ENCODE data around the gene APOO.
A peak's percentile ranks its signal among the peaks of the same experiment; 100 is the strongest.

Gene APOO

GRCh38 chrX:23805389-23805788 is 102.3 kb downstream of the APOO start:
- Histone ChIP-seq H2BK15ac (ENCODE audit: low read length) (no peak overlapping the region), H4K91ac (ENCODE audit: low read depth, low read length, poor library complexity) (no peak overlapping the region), H3K14ac (ENCODE audit: low read length) (no peak overlapping the region), H3K4me1 (ENCODE audit: control insufficient read depth in 2 of 2, insufficient read depth in 1 of 2, low read depth in 1 of 2, low read length in 2 of 2) (peaks cover 0 to 2% of the 10 kb centered on the region in 2 donors), H2BK12ac (ENCODE audit: low read length) (no peak overlapping the region), H3K9ac (ENCODE audit: low read depth, low read length, poor library complexity) (no peak overlapping the region), H3K23ac (ENCODE audit: low read depth, low read length, poor library complexity) (no peak overlapping the region), H3K79me1 (ENCODE audit: low read depth, low read length) (no peaks in the 10 kb centered on the region), H3K4me2 (ENCODE audit: insufficient read depth, low read length, poor library complexity, severe bottlenecking) (no peak overlapping the region), H3K36me3 (replicated peaks in 1 of 2; ENCODE audit: control insufficient read depth in 2 of 2, insufficient read depth in 2 of 2, low read length in 2 of 2) (no peaks in the 10 kb centered on the region), H4K8ac (ENCODE audit: low read depth, low read length) (no peak overlapping the region), H3K9me3 (replicated peaks in 1 of 2; ENCODE audit: control insufficient read depth in 2 of 2, insufficient read depth in 1 of 2, low read depth in 1 of 2, low read length in 2 of 2) (no peaks in the 10 kb centered on the region), H2AK5ac (ENCODE audit: low read depth, low read length) (no peak overlapping the region), H2BK5ac (ENCODE audit: low read length) (no peak overlapping the region), H3K27me3 (ENCODE audit: control insufficient read depth in 3 of 3, insufficient read depth in 3 of 3, low read depth in 1 of 3, low read length in 3 of 3) (no peaks in the 10 kb centered on the region), H3K4me3 (ENCODE audit: low read length in 2 of 2) (no peak overlapping the region), H2AFZ (ENCODE audit: low read length) (no peak overlapping the region), H2BK120ac (ENCODE audit: low read depth, low read length) (no peak overlapping the region), H3K27ac (replicated peaks; ENCODE audit: low read length) (no peak overlapping the region), H3K18ac (ENCODE audit: low read length) (no peak overlapping the region), H3K4ac (ENCODE audit: low read length) (no peak overlapping the region)
- no CpG with 5 or more reads among the region's 9 CpGs for WGBS, 2 donors (ENCODE audit: extremely low coverage in 2 of 2, insufficient read length in 2 of 2, insufficient replicate concordance in 1 of 2)
- no peak for DNase-seq (ENCODE audit: low spot score)

GRCh38 chrX:23804578-23804977 is 103.2 kb downstream of the APOO start:
- Histone ChIP-seq H3K27ac (replicated peaks; ENCODE audit: low read length) (no peak overlapping the region), H3K4me3 (ENCODE audit: low read length in 2 of 2) (no peak overlapping the region), H2AK5ac (ENCODE audit: low read depth, low read length) (no peak overlapping the region), H2BK15ac (ENCODE audit: low read length) (no peak overlapping the region), H3K18ac (ENCODE audit: low read length) (no peak overlapping the region), H3K27me3 (ENCODE audit: control insufficient read depth in 3 of 3, insufficient read depth in 3 of 3, low read depth in 1 of 3, low read length in 3 of 3) (no peaks in the 10 kb centered on the region), H4K8ac (ENCODE audit: low read depth, low read length) (no peak overlapping the region), H3K36me3 (replicated peaks in 1 of 2; ENCODE audit: control insufficient read depth in 2 of 2, insufficient read depth in 2 of 2, low read length in 2 of 2) (no peaks in the 10 kb centered on the region), H2BK12ac (ENCODE audit: low read length) (no peak overlapping the region), H2BK5ac (ENCODE audit: low read length) (no peak overlapping the region), H3K9me3 (replicated peaks in 1 of 2; ENCODE audit: control insufficient read depth in 2 of 2, insufficient read depth in 1 of 2, low read depth in 1 of 2, low read length in 2 of 2) (no peaks in the 10 kb centered on the region), H3K14ac (ENCODE audit: low read length) (no peak overlapping the region), H2BK120ac (ENCODE audit: low read depth, low read length) (no peak overlapping the region), H3K23ac (ENCODE audit: low read depth, low read length, poor library complexity) (no peak overlapping the region), H4K91ac (ENCODE audit: low read depth, low read length, poor library complexity) (no peak overlapping the region), H3K4me1 (ENCODE audit: control insufficient read depth in 2 of 2, insufficient read depth in 1 of 2, low read depth in 1 of 2, low read length in 2 of 2) (peaks cover 0 to 2% of the 10 kb centered on the region in 2 donors), H3K79me1 (ENCODE audit: low read depth, low read length) (no peaks in the 10 kb centered on the region), H3K4ac (ENCODE audit: low read length) (no peak overlapping the region), H3K4me2 (ENCODE audit: insufficient read depth, low read length, poor library complexity, severe bottlenecking) (no peak overlapping the region), H2AFZ (ENCODE audit: low read length) (peak overlapping the region; percentile 28), H3K9ac (ENCODE audit: low read depth, low read length, poor library complexity) (no peak overlapping the region)
- WGBS, 2 donors (ENCODE audit: extremely low coverage in 2 of 2, insufficient read length in 2 of 2, insufficient replicate concordance in 1 of 2): no CpG with 5 or more reads among the region's 3 CpGs
- DNase-seq (ENCODE audit: low spot score): no peak

- no peak overlapping the region for H3K14ac ChIP-seq (ENCODE audit: low read length)
- no peak for DNase-seq (ENCODE audit: low spot score)
- H3K4me2 ChIP-seq (ENCODE audit: insufficient read depth, low read length, poor library complexity, severe bottlenecking): no peak overlapping the region
- no peak overlapping the region for H2BK12ac ChIP-seq (ENCODE audit: low read length)
- H3K4me1 ChIP-seq (ENCODE audit: control insufficient read depth in 2 of 2, insufficient read depth in 1 of 2, low read depth in 1 of 2, low read length in 2 of 2): peaks cover 0 to 2% of the 10 kb centered on the region in 2 donors
- WGBS, 2 donors (ENCODE audit: extremely low coverage in 2 of 2, insufficient read length in 2 of 2, insufficient replicate concordance in 1 of 2): no CpG with 5 or more reads among the region's 5 CpGs
- no peak overlapping the region for H3K27ac ChIP-seq (replicated peaks; ENCODE audit: low read length)
- H4K8ac ChIP-seq (ENCODE audit: low read depth, low read length): no peak overlapping the region
- no peak overlapping the region for H2BK5ac ChIP-seq (ENCODE audit: low read length)
- H3K18ac ChIP-seq (ENCODE audit: low read length): no peak overlapping the region
- H3K9ac ChIP-seq (ENCODE audit: low read depth, low read length, poor library complexity): no peak overlapping the region
- H3K23ac ChIP-seq (ENCODE audit: low read depth, low read length, poor library complexity): no peak overlapping the region
- no peaks in the 10 kb centered on the region for H3K36me3 ChIP-seq (replicated peaks in 1 of 2; ENCODE audit: control insufficient read depth in 2 of 2, insufficient read depth in 2 of 2, low read length in 2 of 2)
- peak overlapping the region; percentile 28 for H2AFZ ChIP-seq (ENCODE audit: low read length)
- no peak overlapping the region for H2BK15ac ChIP-seq (ENCODE audit: low read length)
- H2AK5ac ChIP-seq (ENCODE audit: low read depth, low read length): no peak overlapping the region
- no peak overlapping the region for H2BK120ac ChIP-seq (ENCODE audit: low read depth, low read length)
- no peak overlapping the region for H3K4ac ChIP-seq (ENCODE audit: low read length)
- no peaks in the 10 kb centered on the region for H3K79me1 ChIP-seq (ENCODE audit: low read depth, low read length)
- no peak overlapping the region for H3K4me3 ChIP-seq (ENCODE audit: low read length in 2 of 2)
- no peak overlapping the region for H4K91ac ChIP-seq (ENCODE audit: low read depth, low read length, poor library complexity)
- no peaks in the 10 kb centered on the region for H3K27me3 ChIP-seq (ENCODE audit: control insufficient read depth in 3 of 3, insufficient read depth in 3 of 3, low read depth in 1 of 3, low read length in 3 of 3)
- no peaks in the 10 kb centered on the region for H3K9me3 ChIP-seq (replicated peaks in 1 of 2; ENCODE audit: control insufficient read depth in 2 of 2, insufficient read depth in 1 of 2, low read depth in 1 of 2, low read length in 2 of 2)
Measured at GRCh38 chrX:23803931-23804381, 103.8 kb downstream of the APOO start.

DNA sequence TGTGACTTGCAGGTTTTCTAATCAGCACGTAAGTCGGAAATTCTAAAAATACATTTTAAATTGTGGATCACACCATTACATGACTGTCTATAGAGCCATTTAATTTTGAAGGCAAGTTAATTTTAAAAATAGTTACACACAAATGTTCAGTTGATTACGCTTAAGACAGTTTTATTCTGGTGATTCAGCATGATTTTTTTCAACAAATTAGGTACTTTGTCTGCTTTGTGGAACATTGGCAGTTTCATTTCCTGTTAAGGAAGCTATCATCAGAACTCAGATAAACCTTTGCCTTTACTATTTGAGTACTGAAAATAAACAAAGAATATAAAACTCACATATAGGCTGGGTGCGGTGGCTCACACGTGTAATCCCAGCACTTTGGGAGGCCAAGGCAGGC is 105.3 kb downstream of the APOO start:
- H3K9ac ChIP-seq (ENCODE audit: low read depth, low read length, poor library complexity): no peak overlapping the region
- no peaks in the 10 kb centered on the region for H3K36me3 ChIP-seq (replicated peaks in 1 of 2; ENCODE audit: control insufficient read depth in 2 of 2, insufficient read depth in 2 of 2, low read length in 2 of 2)
- no CpG with 5 or more reads among the region's 5 CpGs for WGBS, 2 donors (ENCODE audit: extremely low coverage in 2 of 2, insufficient read length in 2 of 2, insufficient replicate concordance in 1 of 2)
- no peak overlapping the region for H3K4me2 ChIP-seq (ENCODE audit: insufficient read depth, low read length, poor library complexity, severe bottlenecking)
- H2BK5ac ChIP-seq (ENCODE audit: low read length): no peak overlapping the region
- H3K27me3 ChIP-seq (ENCODE audit: control insufficient read depth in 3 of 3, insufficient read depth in 3 of 3, low read depth in 1 of 3, low read length in 3 of 3): no peaks in the 10 kb centered on the region
- H4K91ac ChIP-seq (ENCODE audit: low read depth, low read length, poor library complexity): no peak overlapping the region
- no peak overlapping the region for H2BK15ac ChIP-seq (ENCODE audit: low read length)
- H3K18ac ChIP-seq (ENCODE audit: low read length): no peak overlapping the region
- peaks cover 0 to 2% of the 10 kb centered on the region in 2 donors for H3K4me1 ChIP-seq (ENCODE audit: control insufficient read depth in 2 of 2, insufficient read depth in 1 of 2, low read depth in 1 of 2, low read length in 2 of 2)
- no peak overlapping the region for H2BK120ac ChIP-seq (ENCODE audit: low read depth, low read length)
- H3K79me1 ChIP-seq (ENCODE audit: low read depth, low read length): no peaks in the 10 kb centered on the region
- H3K4ac ChIP-seq (ENCODE audit: low read length): no peak overlapping the region
- H3K27ac ChIP-seq (replicated peaks; ENCODE audit: low read length): no peak overlapping the region
- no peak overlapping the region for H3K4me3 ChIP-seq (ENCODE audit: low read length in 2 of 2)
- no peak for DNase-seq (ENCODE audit: low spot score)
- no peaks in the 10 kb centered on the region for H3K9me3 ChIP-seq (replicated peaks in 1 of 2; ENCODE audit: control insufficient read depth in 2 of 2, insufficient read depth in 1 of 2, low read depth in 1 of 2, low read length in 2 of 2)
- no peak overlapping the region for H2BK12ac ChIP-seq (ENCODE audit: low read length)
- H4K8ac ChIP-seq (ENCODE audit: low read depth, low read length): no peak overlapping the region
- H2AK5ac ChIP-seq (ENCODE audit: low read depth, low read length): no peak overlapping the region
- no peak overlapping the region for H2AFZ ChIP-seq (ENCODE audit: low read length)
- H3K14ac ChIP-seq (ENCODE audit: low read length): no peak overlapping the region
- H3K23ac ChIP-seq (ENCODE audit: low read depth, low read length, poor library complexity): no peak overlapping the region
